ENCODE data around the gene NEU4. TPM values are rescaled to one million over a fixed set of nuclear protein-coding genes. Genes with fewer than 3 reads are reported as not detected.

The NEU4 gene
- total and polyA plus RNA-seq, 2 of the 4 experiments (the other 2 are of a cell fraction) = not detected

- Histone ChIP-seq H4K20me1 (ENCODE audit: insufficient read depth, low read length) (no peaks in the 10 kb centered on the region), H3K27ac (ENCODE audit: insufficient read depth, low read length) (no peak overlapping the region), H2AK9ac (replicated peaks; ENCODE audit: low read depth, low read length, poor library complexity) (no peak overlapping the region), H3K4me3 (ENCODE audit: insufficient read depth, low read depth, low read length) (no peak overlapping the region), H3K18ac (ENCODE audit: low read depth, low read length) (no peak overlapping the region), H3K4me1 (ENCODE audit: control insufficient read depth, insufficient read depth, low read length) (no peaks in the 10 kb centered on the region), H3K79me1 (ENCODE audit: low read depth in 1 of 2, low read length in 2 of 2) (no peaks in the 10 kb centered on the region), H2AK5ac (ENCODE audit: low read depth, low read length) (no peak overlapping the region), H2BK20ac (ENCODE audit: low read depth, low read length) (no peak overlapping the region), H3K56ac (ENCODE audit: extremely low read depth, insufficient read depth, low read length) (no peak overlapping the region), H3K36me3 (ENCODE audit: control insufficient read depth, insufficient read depth, low read length) (no peaks in the 10 kb centered on the region), H3K23ac (ENCODE audit: low read depth, low read length) (no peak overlapping the region), H3K4me2 (ENCODE audit: low read depth, low read length) (no peak overlapping the region), H2AFZ (replicated peaks; ENCODE audit: low read length, poor library complexity) (no peak overlapping the region), H3K27me3 (ENCODE audit: control insufficient read depth, insufficient read depth, low read length) (peaks cover 15% of the 10 kb centered on the region), H2BK15ac (ENCODE audit: low read depth, low read length) (no peak overlapping the region), H4K91ac (ENCODE audit: insufficient read depth, low read depth, low read length) (no peak overlapping the region), H4K8ac (ENCODE audit: low read depth in 2 of 2, low read length in 2 of 2) (no peak overlapping the region), H3K9me1 (ENCODE audit: insufficient read depth, low read length) (no peaks in the 10 kb centered on the region), H3K14ac (replicated peaks; ENCODE audit: low read depth, low read length) (no peak overlapping the region), H3K4ac (ENCODE audit: low read depth, low read length) (no peak overlapping the region), H3K9me3 (ENCODE audit: control insufficient read depth, insufficient read depth, low read length) (peaks cover 8% of the 10 kb centered on the region), H2BK120ac (ENCODE audit: low read depth, low read length) (no peak overlapping the region), H3K9ac (ENCODE audit: low read depth, low read length) (no peak overlapping the region), H4K5ac (ENCODE audit: low read depth, low read length) (no peak overlapping the region), H2BK5ac (ENCODE audit: low read depth, low read length, poor library complexity, severe bottlenecking) (no peak overlapping the region)
- dilution Hi-C loops (cut with HindIII; ENCODE audit: low sequenced_read_pairs, unreplicated experiment) (no loop called here), in situ Hi-C loops (cut with MboI; ENCODE audit: low sequenced_read_pairs) (no loop called here), intact Hi-C loops (cut with micrococcal nuclease) (loop anchor here (5.0 kb wide), 1 partner anchor 42 kb away; no protein-coding TSS in a partner anchor)
- 80% methylated on average over 2 of the region's 10 CpGs; no CpG with 5 or more reads in 1 of the 2 experiments for WGBS, 2 experiments (ENCODE audit: extremely low coverage in 2 of 2, insufficient read length in 1 of 2)
- ChIA-PET POLR2A (ENCODE audit: unreplicated experiment) (no interaction called here), CTCF (no interaction called here)
- BruUV-seq (replicated peaks) = no TSS peak
- TF ChIP-seq POLR2A (IDR thresholded peaks at IDR 0.05; ENCODE audit: low read depth, low read length) = no peak
- TF ChIP-seq, protein P1, sequence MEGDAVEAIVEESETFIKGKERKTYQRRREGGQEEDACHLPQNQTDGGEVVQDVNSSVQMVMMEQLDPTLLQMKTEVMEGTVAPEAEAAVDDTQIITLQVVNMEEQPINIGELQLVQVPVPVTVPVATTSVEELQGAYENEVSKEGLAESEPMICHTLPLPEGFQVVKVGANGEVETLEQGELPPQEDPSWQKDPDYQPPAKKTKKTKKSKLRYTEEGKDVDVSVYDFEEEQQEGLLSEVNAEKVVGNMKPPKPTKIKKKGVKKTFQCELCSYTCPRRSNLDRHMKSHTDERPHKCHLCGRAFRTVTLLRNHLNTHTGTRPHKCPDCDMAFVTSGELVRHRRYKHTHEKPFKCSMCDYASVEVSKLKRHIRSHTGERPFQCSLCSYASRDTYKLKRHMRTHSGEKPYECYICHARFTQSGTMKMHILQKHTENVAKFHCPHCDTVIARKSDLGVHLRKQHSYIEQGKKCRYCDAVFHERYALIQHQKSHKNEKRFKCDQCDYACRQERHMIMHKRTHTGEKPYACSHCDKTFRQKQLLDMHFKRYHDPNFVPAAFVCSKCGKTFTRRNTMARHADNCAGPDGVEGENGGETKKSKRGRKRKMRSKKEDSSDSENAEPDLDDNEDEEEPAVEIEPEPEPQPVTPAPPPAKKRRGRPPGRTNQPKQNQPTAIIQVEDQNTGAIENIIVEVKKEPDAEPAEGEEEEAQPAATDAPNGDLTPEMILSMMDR (conservative IDR thresholded peaks at IDR 0.05; ENCODE audit: low read depth, low read length) = no peak
- no peak for TF ChIP-seq RCOR1 (IDR thresholded peaks at IDR 0.05; ENCODE audit: insufficient replicate concordance, low read length)
- TF ChIP-seq MAZ (IDR thresholded peaks at IDR 0.05; ENCODE audit: borderline replicate concordance, low read depth, low read length) = no peak
- TF ChIP-seq FOS (IDR thresholded peaks at IDR 0.05; ENCODE audit: low read depth, low read length) = no peak
- TF ChIP-seq, protein P2, sequence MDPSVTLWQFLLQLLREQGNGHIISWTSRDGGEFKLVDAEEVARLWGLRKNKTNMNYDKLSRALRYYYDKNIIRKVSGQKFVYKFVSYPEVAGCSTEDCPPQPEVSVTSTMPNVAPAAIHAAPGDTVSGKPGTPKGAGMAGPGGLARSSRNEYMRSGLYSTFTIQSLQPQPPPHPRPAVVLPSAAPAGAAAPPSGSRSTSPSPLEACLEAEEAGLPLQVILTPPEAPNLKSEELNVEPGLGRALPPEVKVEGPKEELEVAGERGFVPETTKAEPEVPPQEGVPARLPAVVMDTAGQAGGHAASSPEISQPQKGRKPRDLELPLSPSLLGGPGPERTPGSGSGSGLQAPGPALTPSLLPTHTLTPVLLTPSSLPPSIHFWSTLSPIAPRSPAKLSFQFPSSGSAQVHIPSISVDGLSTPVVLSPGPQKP (IDR thresholded peaks at IDR 0.05; ENCODE audit: borderline replicate concordance, low read depth, low read length) = no peak
- TF ChIP-seq USF2 (IDR thresholded peaks at IDR 0.05; ENCODE audit: low read depth, low read length) = no peak
- TF ChIP-seq NFE2L2 (IDR thresholded peaks at IDR 0.05; ENCODE audit: low read depth, low read length) = no peak
- no peak for TF ChIP-seq MAFK (IDR thresholded peaks at IDR 0.05; ENCODE audit: low read depth, low read length)
- no peak for TF ChIP-seq BHLHE40 (IDR thresholded peaks at IDR 0.05; ENCODE audit: low read depth, low read length)
- TF ChIP-seq SMC3 (IDR thresholded peaks at IDR 0.05; ENCODE audit: low read depth, low read length) = no peak
- no peak for TF ChIP-seq RAD21 (IDR thresholded peaks at IDR 0.05; ENCODE audit: low read length)
- TF ChIP-seq CEBPB (IDR thresholded peaks at IDR 0.05; ENCODE audit: low read depth, low read length) = no peak
- TF ChIP-seq RFX5 (IDR thresholded peaks at IDR 0.05; ENCODE audit: low read depth, low read length) = no peak
- TF ChIP-seq MXI1 (IDR thresholded peaks at IDR 0.05; ENCODE audit: borderline replicate concordance, low read depth, low read length) = no peak
- ATAC-seq (ENCODE audit: low read depth) = no peak
- DNase-seq = no peak
These were observed 25.7 kb downstream of the NEU4 start for GRCh38 chr2:241834527-241835210.
